ENCODE results near the gene NUP214.

NUP214 gene

DNA sequence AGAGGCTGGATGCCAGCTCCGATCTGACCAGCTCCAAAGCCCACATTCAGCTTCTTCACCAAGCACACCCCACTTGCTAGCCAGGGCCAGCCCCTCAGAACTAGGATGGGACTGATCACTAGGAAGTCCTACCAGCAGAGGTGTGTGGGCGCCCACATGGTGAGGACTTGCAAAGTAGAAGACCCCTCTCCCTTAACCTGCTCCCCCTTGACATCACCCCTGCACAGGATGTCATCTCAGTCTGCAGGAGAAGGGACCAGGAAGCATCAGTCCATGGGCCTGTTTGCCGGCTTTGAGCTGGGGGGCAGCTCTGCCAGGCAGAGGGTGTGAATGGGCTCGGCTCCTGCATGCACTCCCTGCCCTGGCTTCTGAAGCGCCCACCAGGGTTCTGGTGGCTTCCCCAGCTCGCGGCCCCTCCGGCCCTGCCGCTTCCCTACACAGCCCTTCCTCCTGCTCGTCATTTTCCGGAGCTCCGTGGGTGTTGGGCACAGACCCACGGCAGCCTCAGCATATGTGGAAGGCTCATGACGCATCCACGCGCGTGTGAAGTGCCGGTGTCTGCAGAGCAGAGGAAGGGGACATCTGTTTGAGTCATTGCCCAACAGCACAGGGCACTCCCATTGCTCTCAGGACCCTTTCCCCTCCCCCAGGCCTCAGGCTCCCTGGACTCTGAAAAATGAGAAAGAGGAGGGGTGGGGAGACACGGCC lies 154.6 kb downstream of the NUP214 start:
- DNase-seq, result no peak

DNA sequence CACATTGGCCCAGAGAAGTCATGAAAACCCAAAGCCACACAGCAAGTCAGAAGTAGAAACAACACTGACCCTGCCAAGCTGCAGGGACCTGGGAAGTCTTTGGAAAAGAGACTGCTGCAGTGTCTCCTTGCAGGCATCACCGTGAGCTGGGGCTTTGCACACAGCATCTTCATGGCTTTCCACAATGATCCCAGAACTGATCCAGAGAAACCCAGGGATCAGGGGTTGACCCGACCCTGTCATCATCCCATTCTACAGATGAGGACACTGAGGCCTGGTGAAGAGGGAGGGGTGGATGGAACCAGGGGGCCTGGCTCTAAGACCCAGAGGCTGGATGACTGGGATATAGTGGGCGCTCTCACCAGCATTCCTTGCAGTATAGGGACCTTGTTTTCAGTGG lies 155.3 kb downstream of the NUP214 start:
- DNase-seq, result no peak

- DNase-seq, result no peak
Measured at GRCh38 chr9:131281119-131281965, 156.0 kb downstream of the NUP214 start.

DNA sequence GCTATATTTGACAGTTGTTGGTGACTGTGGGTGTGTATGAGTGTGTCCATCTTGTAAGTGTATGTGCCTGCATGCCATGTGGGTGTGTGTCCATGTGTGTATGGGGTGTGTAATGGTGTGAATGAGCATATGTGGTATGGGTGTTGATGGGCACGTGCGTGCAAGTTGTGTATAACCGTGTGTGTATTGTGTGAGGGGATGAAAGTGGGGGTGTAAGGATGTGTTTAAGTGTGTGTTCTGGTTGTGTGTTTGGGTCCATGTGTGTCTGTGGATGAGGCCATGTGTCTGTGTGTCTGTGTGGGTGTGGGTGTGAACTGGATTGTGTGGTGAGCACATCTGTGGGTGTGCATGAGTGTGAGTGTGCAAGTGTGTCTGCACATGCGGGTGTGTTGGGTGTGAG lies 156.8 kb downstream of the NUP214 start:
- peak in 1 of 6 experiments; percentile 21 for DNase-seq

GRCh38 chr9:131282688-131283422 lies 157.5 kb downstream of the NUP214 start:
- DNase-seq, result peak in 1 of 6 experiments; percentile 10

Data from stimulated activated naive CD4-positive, alpha-beta T cell (primary cell).